Left ventricle myocardium inferior (tissue), 1 donor: ENCODE results near the gene ATRIP. TPM values are rescaled to one million over a fixed set of nuclear protein-coding genes. Genes with fewer than 3 reads are reported as not detected.

ENCODE experiments used
- DNase-seq: peaks from one replicate; pipeline ENCODE4 v3.0.0-alpha.2; 2020
- H3K27ac ChIP-seq: fragments of 200-600 bp; replicated peaks from 2 replicates; pipeline ENCODE4 v1.8.0; 2021
- H3K27me3 ChIP-seq: fragments of 200-600 bp; 2 replicates; pipeline ENCODE4 v1.8.0; 2021; ENCODE audit warnings: low read depth
- H3K36me3 ChIP-seq: fragments of 200-600 bp; 2 replicates; pipeline ENCODE4 v1.8.0; 2021
- H3K4me1 ChIP-seq: fragments of 200-600 bp; 2 replicates; pipeline ENCODE4 v1.8.0; 2021
- H3K4me3 ChIP-seq: fragments of 200-600 bp; 2 replicates; pipeline ENCODE4 v1.8.0; 2021; ENCODE audit warnings: mild to moderate bottlenecking, moderate library complexity
- H3K9me3 ChIP-seq: fragments of 200-600 bp; replicated peaks from 2 replicates; pipeline ENCODE4 v1.8.0; 2021
- CTCF ChIP-seq: fragments of 200-600 bp; IDR thresholded peaks from 2 replicates; pipeline ENCODE4 v1.8.0; 2021; ENCODE audit warnings: antibody characterized with exemption, mild to moderate bottlenecking, borderline replicate concordance
- intact Hi-C: fragments of 100-400 bp; cut with micrococcal nuclease; formaldehyde crosslinking; loops from one replicate; pipeline ENCODE4 v1.11.0; 2022
- total RNA-seq: library from RNA; stranded (reverse); fragmentation: NEBNext Ultra II Directional; extraction: Animal tissue kit (Norgen Biotek cat#: 25700); gene quantifications from one replicate; pipeline ENCODE4 v1.2.1, GENCODE V29; 2021
- donor health status: DM: no; HTN: yes; CAD: no; lungs with severe emphysema.

Gene ATRIP
- total RNA-seq, 1 donor from 2014 or later: 4.3 TPM

GRCh38 chr3:48412375-48413001, 34.0 kb upstream of the ATRIP start:
- peaks cover 96% of the 10 kb centered on the region for H3K36me3 ChIP-seq
- H3K4me1 ChIP-seq: no peaks in the 10 kb centered on the region
- no peak overlapping the region for H3K27ac ChIP-seq
- no peak overlapping the region for H3K4me3 ChIP-seq
- intact Hi-C loops: no loop called here
- peak; percentile 5 for DNase-seq
- no peak for TF ChIP-seq CTCF
- no peaks in the 10 kb centered on the region for H3K9me3 ChIP-seq
- H3K27me3 ChIP-seq: no peaks in the 10 kb centered on the region

DNA sequence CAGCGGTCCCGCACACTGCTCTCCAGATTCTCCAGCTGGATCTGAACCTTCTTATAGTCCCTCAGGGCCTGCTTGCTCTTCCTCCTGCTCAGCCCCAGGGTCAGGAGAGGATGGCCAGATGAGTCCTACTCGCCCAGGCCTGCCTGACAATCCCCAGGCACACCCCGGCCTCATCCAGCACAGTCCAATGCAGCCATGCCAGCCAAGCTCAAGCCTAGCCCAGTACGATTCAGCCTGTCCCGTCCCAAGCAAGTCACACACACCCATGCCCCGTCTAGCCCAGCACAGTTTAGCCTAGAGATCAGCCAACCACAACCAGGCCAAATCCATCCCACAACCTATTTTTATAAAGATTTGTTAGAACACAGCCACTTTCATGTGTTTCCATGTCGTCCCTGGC, 33.5 kb upstream of the ATRIP start:
- H3K36me3 ChIP-seq: peaks cover 97% of the 10 kb centered on the region
- intact Hi-C loops: no loop called here
- H3K4me3 ChIP-seq: no peak overlapping the region
- H3K27ac ChIP-seq: no peak overlapping the region
- no peak for TF ChIP-seq CTCF
- no peaks in the 10 kb centered on the region for H3K4me1 ChIP-seq
- H3K27me3 ChIP-seq: no peaks in the 10 kb centered on the region
- H3K9me3 ChIP-seq: no peaks in the 10 kb centered on the region
- DNase-seq: no peak

GRCh38 chr3:48413611-48414010, 32.9 kb upstream of the ATRIP start:
- intact Hi-C loops: no loop called here
- H3K4me3 ChIP-seq: no peak overlapping the region
- H3K4me1 ChIP-seq: no peaks in the 10 kb centered on the region
- H3K27ac ChIP-seq: no peak overlapping the region
- DNase-seq: no peak
- no peak for TF ChIP-seq CTCF
- H3K36me3 ChIP-seq: peaks cover 97% of the 10 kb centered on the region
- no peaks in the 10 kb centered on the region for H3K9me3 ChIP-seq
- H3K27me3 ChIP-seq: no peaks in the 10 kb centered on the region

DNA sequence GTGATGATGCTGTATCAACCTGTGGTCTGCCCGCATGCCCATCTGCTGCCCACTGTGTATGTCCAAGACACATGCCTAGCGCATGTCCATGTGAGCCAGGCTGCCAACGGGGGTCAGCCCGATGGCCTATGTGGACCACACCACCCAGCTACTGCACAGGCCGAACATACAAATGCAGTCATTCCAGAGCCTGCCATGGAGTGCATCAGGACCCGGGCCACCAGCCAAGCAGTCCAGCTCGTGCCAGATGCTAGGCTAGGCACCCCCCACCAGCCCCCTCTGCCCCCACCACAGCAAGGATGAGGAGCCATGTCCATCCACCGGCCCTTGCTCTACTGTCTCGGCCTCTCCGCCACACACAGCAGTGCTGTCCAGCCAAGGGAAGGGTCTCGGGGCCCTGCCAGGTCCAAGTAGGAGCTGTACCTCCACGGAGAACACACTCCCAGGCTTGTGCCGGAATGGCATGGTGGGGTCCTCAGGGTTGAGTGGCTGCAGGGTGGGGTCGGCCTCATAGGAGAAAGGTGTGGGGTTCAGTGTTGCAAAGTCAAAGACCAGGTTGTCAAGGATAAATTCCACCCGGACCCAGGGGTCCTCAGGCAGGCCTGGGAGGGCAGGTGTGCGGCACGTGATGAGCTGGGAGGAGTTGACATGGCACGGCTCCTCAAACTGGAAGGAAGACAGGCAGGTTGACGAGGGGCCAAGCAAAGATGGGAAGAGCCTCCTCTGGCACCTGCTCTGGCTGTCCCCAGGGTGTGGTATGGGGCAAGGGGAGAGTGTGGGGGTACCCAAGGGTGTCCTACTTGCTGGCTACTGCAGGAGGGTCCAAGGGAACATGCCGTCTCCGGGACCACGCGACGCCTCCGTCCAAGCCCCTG, 31.9 kb upstream of the ATRIP start:
- no peaks in the 10 kb centered on the region for H3K4me1 ChIP-seq
- H3K27me3 ChIP-seq: no peaks in the 10 kb centered on the region
- TF ChIP-seq CTCF: no peak
- H3K27ac ChIP-seq: no peak overlapping the region
- no peaks in the 10 kb centered on the region for H3K9me3 ChIP-seq
- DNase-seq: no peak
- no peak overlapping the region for H3K4me3 ChIP-seq
- H3K36me3 ChIP-seq: peaks cover 97% of the 10 kb centered on the region
- intact Hi-C loops: no loop called here

DNA sequence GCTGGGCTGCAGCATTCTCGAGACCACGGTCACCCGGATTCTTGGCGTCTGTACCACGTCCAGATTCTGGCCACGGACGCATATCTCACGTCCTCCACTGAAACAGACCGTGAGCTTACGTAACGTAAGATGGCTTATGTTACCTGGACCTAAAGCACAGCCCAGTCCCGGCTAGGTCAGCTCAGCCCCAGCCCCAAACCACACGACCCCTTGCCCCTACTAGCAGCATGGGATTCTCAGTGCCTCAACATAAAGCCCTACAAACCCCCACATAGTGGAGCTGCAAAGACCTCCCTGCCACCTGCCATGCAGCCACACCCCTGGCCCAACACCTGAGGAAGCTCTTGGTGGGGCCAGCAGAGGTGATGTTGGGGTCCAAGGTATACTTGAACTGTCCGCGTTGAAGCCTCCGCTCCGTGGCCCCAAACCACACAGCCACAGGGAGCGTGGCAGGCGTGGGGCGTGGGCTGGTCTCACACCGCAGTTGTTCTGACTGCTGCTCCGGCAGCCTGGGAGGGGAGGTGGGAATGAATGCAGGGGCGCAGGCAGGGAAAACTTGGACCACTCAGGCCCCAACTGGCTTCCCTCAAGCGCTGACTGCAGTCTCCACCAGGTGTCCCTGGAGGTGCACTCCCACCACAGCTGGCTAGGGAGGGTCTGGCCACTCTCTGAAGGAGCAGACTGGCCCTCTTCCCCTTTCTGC, 31.1 kb upstream of the ATRIP start:
- Histone ChIP-seq H3K36me3 (peaks cover 94% of the 10 kb centered on the region), H3K4me3 (no peak overlapping the region), H3K27ac (no peak overlapping the region), H3K9me3 (no peaks in the 10 kb centered on the region), H3K4me1 (no peaks in the 10 kb centered on the region), H3K27me3 (no peaks in the 10 kb centered on the region)
- no peak for TF ChIP-seq CTCF
- no peak for DNase-seq
- intact Hi-C loops: no loop called here
